Measurements from ENCODE around the gene PHF19.
A peak's percentile ranks its signal among the peaks of the same experiment; 100 is the strongest.

The PHF19 gene

DNA sequence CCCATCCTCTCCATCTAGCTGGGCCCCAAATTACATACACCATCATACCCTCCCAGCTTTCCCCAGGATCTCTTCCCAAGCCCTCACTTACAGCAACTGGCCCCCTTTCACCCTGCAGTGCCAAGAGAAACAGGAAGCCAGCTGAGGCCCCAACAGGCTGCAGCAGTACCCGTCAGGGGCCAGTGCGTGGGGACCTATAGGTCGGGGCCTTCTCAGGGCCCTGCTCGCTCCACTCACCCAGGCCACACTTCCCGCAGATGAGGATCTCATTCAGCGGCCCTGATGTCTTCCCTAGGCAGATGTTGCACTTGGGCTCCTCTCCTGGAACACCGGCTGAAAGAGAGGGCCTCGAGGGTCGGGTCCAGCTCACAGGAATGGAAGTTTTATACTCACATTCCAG lies 6.8 kb downstream of the PHF19 start:
- no peak for DNase-seq

DNA sequence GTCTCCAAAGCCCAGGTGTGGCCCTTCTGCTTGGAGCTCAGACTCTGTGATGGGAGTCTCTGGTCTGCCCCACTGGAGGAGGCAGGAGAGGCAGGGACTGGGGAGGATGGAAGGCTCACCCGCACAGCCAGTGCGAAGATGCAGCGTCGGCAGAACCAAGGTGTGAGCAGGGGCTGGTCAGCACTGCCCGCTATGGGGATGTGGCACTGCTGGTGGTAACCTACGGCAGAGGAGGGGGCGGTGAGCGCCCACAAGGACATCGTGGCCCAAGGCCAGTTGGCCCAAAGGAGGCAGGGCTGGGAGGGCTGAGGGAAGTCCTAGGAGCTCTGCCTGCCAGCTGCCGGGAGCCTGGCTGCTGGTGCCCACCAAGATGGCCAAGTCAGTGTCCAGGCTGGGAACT lies 7.3 kb downstream of the PHF19 start:
- DNase-seq: no peak

DNA sequence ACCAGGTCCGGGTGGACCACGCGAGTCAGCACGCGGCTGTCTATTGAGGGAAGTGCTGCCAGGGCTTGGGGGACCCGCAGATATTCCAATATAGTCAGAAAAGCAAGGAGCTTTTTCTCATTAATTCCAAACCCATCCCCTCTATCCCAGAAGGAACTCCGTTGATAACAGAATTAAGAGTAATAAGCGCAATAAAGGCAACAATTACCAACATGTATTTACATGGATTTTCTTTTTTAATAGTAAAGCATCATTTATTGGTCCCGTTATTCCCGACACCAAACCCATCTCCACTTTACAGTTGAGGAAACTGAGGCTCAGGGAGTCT lies 7.7 kb downstream of the PHF19 start:
- no peak for DNase-seq

DNA sequence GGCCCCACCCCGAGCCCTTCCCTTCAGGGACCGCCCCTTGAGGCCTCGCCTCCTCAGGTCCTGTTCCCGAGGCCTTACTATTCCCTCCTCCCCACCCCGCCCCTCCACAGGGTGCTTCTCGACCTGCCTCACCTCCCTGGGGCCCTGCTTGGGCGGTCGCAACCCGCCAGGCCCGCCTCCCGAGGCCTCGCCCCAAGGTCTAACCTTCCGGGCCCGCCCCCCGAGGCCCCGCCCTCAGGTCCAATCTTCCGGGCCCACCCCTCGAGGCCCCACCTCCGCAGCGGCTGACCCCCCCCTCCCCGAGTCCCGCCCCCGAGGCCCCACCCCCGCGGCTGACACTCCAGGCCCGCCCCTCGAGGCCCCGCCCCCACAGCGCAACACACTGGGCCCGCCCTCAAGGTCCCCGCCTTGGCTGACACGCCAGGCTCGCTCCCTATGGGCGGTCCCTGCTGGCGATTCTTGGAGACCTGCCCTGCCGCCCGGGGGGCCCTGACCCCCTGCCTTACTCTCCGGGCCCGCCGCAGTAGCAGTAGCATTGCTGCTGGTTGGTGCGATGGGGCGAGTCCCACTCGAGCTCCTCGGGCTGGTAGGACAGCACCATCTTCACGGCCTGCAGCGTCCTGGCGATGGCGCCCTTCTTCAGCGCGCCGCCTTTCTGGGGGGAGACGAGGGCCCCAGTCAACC lies 8.2 kb downstream of the PHF19 start:
- DNase-seq: peak; percentile 97

DNA sequence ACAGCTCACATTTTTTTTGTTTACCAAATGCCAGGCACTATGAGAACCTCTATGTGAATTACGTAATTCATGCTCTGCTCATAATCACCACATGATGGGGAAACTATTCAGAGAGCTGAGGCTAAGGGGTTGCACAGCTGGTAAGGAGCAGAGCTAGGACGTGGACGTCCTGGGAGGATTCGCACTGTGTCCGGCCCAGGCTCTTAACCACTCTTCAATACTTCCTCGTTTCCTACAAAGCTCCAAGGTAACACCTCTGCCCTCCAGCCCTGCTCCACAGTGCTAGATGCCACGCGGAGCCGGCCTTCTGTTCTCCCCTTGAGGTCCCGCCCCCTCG lies 8.7 kb downstream of the PHF19 start:
- no peak for DNase-seq

DNA sequence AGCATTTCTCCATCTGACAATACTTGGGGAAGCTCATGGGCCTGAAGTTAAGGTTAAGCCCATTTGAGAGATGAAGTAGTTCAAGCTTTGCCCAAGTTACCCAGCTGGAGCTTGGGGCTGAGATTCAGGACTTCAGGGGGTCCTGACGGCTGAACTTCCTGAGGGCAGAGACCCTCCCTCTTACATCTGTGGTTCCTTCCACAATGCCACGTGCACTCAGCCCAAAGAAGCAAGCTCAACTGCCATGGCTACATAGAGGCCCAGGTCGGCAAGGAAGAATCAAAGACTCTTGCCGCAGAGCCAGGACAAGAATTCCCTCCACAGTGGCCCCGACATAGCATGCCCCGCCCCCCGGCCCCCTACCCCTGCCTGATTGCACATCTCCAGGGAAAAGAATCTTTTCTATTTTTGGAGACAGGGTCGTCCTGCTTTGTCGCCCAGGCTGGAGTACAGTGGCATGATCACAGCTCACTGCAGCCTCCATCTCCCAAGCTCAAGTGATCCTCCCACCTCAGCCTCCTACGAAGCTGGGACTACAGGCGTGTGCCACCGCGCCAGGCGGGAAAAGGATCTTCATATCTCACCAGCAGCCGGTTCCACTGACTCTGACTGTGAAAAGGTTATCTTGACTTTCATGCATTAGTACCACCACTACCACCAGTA lies 9.2 kb downstream of the PHF19 start:
- DNase-seq: no peak

DNA sequence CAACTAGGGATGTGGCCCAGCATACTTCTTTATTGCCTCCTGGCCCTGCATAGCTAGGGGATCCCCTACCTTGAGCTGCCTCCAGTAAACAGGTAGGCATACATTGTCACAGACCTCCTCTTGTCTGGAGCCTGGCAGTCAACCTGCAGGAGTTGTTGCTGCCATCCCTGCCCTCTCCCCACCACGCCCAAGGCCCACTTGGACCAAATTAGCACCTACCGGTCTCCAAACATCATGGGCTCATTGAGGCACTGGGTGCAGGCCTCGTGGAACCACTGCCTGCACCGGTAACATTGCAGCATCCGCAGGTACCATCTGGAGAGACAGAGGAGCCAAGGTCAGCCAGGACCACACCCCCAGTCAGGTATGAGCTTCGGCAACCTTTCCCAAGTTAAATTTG lies 10.3 kb downstream of the PHF19 start:
- no peak for DNase-seq

DNA sequence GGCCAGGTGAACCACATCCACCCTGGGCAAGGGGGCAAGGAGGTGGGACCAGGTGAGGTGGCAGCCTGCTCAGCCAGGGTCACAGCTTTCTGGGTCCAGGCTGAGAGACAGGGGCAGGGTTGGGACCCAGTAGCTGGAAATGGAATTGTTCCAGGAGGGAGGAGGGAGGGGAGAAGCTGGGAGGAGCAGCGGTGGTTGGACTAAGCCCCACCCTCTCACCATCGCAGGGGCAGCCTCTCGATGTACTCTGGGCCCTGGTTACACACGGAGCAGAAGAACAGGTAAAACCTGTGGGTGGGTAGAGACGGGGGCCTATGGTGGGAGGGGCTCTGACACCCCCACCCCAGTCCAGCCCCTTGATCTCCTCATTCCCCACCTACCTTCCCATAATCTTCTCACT lies 11.2 kb downstream of the PHF19 start:
- DNase-seq: no peak

DNA sequence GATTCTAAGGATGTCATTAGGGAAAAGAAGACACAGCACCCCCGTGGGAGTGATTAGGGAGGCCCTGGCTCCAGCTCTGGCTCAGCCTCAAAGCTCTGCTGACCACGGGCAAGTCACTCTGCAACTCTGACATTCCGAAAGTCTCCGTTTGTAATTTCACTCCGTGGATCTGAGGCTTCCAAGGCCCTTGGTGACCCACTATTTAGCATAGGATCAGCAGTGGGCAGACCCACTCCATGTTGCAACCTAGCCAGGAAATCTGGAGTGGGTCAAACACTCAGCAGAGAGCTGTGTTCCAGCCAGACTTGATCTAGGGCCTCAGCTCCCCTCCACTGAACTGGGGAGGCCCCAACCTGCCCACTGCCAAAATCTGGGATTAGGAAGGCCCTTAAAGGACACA lies 11.8 kb downstream of the PHF19 start:
- DNase-seq: no peak

DNA sequence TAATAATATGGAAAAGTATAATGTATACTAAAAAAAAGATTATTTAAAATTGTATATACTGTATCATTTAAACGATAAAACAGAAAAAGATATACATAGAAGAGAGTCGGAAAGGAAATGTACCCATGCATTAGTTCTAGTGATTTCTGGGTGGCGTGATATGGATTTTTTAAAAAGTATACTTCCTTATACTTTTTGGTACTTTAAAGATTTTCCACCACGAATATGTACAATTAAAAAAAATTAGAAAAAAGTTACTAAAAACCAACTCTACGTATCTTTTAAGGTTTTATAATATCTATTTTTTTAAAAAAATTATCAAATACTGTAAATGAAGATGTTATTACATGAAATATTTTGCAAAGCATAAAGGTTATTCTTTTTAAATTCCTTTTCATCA lies 12.3 kb downstream of the PHF19 start:
- DNase-seq: no peak

DNA sequence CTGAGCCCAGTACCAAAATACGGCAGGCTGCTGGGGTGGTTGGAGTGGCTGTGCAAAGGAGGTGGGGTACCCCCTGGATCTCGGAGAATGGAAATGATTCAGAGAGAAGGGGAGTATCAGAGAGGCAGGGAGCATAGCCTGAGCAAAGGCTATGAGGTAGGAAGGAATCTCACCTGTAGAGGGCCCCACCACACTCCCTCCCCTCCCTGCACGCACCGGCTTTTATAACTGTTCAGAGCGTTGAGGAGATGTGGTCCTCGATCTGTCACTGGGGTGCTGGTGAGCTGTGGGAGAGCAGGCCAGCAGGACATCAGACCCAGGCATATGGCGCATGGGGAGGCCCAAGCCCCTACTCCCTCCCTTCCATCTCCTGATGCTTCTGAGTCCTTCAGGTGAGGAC lies 13.2 kb downstream of the PHF19 start:
- no peak for DNase-seq

DNA sequence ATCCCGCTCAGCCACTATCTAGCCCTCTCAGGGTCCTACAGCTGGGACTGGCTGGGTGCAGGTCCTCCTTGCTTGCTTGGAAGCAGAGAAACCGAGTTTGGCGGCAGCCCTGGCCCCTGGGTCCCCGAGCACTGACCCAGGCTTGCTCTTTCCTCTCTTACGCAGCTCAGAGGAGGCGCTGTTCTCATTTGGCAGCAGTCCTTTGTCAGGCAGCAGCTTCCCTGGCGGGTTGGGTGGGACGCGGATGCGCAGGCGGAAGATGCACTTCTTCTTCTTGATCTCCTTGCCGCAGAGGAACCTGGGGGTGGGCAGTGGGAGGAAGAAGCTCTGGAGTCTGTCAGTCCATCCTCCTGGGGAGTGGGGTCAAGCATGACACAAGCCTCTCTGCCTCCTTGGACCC lies 14.5 kb downstream of the PHF19 start:
- no peak for DNase-seq

DNA sequence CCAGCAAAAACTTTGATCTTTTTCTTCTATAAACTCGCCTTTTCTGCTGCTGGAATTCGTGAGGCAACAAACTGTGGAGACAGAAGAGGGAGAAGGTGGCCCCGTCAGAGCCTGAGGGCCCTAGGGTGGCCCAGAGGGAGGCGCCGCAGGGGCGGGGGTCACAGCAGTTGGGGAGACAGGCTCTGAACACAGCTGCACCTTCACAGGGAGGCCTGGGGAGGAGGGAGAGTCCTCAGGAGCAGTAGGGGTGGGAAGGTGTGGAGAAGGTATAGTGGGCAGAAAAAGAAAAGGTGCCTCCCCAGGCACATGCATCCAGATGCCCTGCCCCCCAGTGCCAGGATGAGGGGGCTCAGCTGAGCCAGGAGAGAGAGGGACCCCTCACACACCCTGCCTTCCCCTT lies 15.1 kb downstream of the PHF19 start:
- no peak for DNase-seq

DNA sequence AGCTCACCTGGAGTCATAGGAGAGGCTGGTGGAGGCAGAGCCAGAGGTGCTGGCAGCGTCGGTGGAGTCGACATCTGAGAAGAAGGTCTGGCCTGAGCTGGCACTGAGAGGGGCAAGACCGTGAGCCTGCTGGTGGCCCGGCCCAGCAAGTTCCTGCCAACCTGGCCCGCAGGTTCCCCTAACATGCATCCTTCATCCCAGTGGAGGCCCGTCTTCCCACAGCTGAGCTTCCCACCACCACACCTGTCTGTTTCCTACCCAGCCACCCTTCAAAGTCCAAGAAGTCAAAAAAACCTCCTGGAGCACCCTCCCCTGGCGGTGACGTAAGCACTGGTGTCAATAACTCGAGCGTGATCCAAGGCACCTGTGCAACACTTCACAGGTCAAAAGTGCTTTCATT lies 16.9 kb downstream of the PHF19 start:
- DNase-seq: no peak

DNA sequence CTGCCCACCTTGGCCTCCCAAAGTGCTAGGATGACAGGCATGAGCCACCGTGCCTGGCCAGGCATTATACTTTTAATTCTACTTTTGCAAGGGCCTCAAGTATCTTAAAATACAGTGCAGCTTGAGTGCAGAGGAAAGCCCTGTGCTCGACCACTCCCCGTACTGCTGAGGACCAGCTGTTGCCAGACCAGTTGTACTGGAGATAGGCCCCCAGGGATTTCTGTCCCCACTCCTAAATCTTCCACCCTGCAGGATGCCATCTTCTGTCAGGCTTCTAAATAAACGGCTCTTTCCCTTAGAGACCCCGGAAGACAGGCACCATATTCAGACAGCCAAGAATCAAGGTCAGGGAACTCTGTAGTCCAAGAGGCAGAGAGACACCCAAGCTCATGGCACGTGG lies 17.6 kb downstream of the PHF19 start:
- DNase-seq: no peak

DNA sequence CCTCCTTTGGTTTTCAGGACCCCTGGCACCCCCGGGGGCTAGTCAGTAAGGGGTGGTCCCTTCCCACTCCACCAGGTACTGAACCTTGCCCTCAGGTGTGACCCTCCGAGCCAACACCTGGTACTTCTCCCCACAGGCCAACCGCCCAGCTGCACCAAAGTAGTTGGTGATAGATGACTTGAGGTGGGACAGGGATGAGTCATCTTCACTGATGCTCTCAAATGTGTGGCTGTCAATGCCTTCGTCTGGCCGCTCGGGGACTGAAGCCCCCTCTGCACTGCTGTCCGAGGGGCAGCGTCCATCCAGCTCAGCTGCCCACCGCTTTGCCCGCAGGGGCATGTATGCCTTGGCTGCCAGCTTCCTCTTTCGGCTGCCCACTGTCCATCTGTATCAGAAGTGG lies 19.1 kb downstream of the PHF19 start:
- no peak for DNase-seq

DNA sequence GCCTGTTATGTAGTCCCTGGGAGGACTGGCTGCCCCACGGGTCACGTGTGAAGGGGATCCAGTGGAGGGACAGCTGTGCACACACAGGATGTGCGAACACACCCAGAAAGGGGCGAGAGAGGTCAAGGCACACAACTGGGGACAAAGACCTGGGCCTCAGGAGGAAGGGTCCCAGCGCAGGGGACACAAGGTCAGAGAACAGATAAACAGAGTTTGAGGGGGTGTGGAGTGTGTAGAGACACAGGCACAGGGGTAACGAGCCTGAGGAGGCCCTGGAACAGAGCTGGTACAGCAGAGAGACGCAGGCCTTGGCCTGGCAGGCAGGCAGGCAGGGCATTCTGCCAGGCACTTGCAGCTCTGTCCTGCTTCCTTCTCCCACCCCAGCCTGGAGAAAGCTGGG lies 19.5 kb downstream of the PHF19 start:
- no peak for DNase-seq

DNA sequence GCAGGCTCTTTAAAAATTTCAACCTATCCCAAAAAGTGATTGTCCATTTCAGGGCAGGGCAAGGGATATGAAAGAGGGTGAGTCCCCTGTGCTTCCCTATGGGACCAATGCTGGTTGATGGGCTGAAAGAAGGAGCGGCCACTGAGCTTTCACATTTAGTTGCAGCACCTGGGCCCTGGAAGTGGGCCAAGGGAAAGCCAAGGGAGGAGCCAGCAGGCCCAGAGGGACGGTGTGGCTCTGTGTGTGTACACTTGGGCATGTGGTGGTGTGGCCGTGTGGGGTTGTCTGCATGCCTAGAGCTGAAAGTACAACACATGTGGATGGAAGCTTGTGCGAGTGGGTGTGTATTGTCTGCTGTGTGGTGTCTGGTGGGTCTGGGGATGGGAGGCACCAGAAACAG lies 20.3 kb downstream of the PHF19 start:
- no peak for DNase-seq

DNA sequence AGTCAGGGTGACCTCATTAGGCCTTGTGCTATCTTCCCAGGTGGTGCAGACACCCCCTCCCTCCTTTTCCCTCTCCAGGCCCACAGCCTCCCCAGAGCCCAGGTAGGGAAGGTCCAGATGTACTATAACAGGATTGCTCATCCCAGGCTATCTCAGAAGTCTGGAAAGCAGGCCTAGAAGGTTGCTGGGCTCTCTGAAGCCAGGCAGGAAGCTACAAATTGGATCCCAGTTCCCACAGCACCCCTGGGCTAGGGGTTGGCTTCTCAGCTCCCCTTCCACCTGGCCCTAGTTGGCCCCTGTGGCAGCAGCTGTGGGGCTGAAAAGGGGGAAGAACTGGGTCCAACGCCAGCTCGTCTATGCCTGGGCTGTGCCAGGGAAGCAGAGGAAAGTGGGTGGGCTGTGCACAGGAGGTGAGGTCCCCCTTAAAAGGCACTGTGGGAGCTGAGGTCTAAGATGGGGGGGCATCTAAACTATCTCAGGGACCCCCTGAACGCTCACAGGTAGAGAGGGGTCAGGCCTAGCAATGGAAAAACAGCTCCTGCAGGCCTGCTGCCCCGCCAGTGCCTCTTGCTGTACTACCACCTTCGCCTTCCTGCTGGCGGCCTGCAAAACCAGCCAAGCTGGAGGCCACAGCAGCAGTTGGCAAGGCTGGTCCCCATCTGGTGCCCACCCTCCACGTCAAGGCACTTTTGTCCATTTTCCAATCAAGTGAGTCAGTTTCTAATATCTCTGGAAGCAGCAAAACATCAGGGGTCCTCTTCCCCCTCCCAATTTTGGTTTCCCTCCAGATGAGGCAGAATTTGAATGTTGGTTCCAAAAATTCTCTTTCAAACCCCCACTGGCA lies 20.9 kb downstream of the PHF19 start:
- no peak for DNase-seq

DNA sequence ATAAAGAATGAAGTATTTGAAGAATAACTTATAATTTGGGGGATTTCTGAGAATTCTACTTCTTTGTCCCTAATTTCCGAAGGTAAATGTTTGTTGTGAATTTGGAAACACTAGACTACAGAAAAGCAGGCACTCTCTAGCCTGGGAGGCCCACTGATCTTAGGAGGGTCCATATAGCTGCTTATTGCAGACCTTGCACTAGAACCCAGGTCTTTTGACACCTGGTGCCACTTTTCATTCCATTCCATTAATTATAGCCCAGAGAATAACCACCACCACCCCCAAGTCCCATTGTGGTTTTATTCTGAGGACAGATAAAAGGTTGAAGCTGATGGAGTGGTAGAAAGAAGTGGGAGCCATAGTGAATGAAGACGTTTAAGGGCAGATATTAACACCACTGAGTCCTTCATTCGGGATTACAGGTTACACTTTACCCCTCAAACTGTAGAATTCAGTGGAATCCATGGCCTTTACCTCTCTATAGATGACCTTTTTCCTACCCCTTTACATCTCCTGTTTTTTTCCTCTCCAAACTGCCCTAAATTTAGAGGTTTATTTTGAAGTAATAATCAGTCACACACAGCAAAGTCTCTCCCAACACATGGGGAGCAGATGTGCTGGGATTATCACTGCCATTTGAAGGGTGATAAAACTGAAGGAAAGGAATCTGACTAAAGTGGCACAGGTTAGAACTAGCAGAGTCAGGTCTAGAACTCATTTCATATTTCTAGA lies 22.2 kb downstream of the PHF19 start:
- DNase-seq: no peak

DNA sequence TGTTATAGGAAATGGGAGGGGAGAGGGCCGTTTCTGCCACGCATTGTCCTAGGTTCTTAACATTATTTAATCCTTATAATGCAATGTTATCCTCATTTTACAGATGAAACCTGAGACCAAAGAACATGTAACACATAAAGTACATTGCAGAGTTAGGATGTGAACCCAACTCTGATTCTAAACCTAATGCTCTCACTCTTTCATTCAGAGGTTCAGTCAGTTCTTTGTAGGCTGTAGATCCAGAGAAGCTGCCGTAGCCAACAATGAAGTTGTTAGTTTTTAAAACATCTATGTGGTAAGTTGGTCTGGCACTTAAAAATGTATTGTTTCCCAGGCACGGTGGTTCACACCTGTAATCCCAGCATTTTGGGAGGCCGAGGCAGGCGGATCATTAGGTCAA lies 23.8 kb downstream of the PHF19 start:
- no peak for DNase-seq

DNA sequence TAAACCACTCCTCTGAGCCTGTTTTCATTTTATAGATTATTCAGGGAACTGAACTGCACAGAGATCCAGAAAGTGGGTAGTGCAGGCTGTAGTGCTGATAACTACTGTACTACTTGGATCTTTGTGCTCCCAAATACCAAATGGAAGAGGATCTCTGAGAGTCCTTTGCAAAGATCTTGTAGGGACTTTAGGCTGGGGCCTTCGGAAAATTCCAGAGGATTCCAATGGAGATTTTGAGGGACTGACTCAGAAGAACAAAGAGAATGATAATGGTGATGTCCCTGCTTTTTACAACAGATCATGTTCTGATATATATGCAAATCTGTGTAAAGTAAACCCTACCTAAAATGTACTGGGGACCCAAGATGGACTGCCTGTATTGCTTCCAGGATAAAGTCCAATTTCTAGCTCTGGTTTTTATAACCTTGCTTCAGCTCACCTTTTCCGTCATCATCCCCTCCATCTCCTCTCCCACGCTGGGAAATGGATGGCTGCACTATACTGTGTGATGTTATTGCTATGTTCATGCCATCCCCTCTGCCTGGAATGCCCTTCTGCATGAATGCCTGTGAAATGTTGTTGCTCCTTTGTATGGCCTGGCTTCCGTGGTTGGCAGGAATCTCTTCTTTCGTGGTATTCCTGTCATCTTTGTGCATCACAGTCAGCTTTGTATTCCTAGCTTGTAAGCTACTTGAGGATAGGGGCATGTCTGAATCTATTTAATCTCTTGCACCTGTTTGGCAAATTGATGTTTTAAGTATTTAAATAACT lies 24.6 kb downstream of the PHF19 start:
- DNase-seq: peak; percentile 94

DNA sequence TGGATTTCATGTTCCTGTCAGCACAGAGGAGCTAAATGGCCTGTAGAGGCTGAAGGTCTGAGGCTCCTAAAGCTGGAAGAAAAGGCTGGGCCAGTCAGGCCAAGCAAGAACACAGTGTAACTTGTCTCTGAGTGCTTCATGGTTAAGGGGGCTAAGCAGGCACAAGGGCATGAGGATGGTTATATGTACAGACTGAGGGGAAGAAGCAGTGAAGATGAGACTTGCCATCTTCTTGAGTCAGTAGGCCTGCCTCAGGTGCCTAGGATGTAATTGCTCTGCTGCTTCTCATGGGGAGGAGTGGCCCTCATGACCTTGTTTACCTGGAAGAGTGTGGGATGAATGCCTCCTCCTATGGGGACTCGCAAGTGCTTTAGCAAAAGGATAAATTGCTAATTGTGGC lies 25.5 kb downstream of the PHF19 start:
- no peak for DNase-seq
